Neural cell (in vitro differentiated cells): ENCODE results near the gene SMNDC1. TPM values are rescaled to one million over a fixed set of nuclear protein-coding genes. Genes with fewer than 3 reads are reported as not detected.

Experiments
- H2AFZ ChIP-seq: fragments of 200-600, 300-800 bp; sonication (generic), shearing (Covaris generic); 2 replicates; pipeline ENCODE4 v1.6.0; 2014; ENCODE audit warnings: low read depth, mild to moderate bottlenecking, antibody characterized with exemption, low read length, moderate library complexity
- H3F3A ChIP-seq: fragments of 200-600 bp; shearing (Covaris generic); 2 replicates; pipeline ENCODE4 v1.6.1; 2016; ENCODE audit warnings: mild to moderate bottlenecking, moderate library complexity, mixed read lengths, antibody characterized with exemption, low read length; ENCODE audit not compliant: insufficient read depth, poor library complexity, severe bottlenecking
- H3K27ac ChIP-seq: fragments of 200-600, 300-800 bp; sonication (generic), shearing (Covaris generic); 2 replicates; pipeline ENCODE4 v1.5.1; 2014; ENCODE audit warnings: mild to moderate bottlenecking, low read length, moderate library complexity
- H3K27me3 ChIP-seq: fragments of 300-800, 200-600 bp; sonication (generic), shearing (Covaris generic); 2 replicates; pipeline ENCODE4 v1.6.0; 2014; ENCODE audit warnings: mild to moderate bottlenecking, low read depth, low read length, moderate library complexity; ENCODE audit not compliant: insufficient read depth
- H3K36me3 ChIP-seq: fragments of 300-800, 200-600 bp; sonication (generic), shearing (Covaris generic); 2 replicates; pipeline ENCODE4 v1.5.1; 2014; ENCODE audit warnings: mild to moderate bottlenecking, antibody characterized with exemption, low read length, moderate library complexity; ENCODE audit not compliant: insufficient read depth
- H3K4me2 ChIP-seq: fragments of 300-800, 200-600 bp; sonication (generic), shearing (Covaris generic); 2 replicates; pipeline ENCODE4 v1.6.0; 2014; ENCODE audit warnings: mild to moderate bottlenecking, low read length
- H3K4me3 ChIP-seq: fragments of 300-800, 200-600 bp; sonication (generic), shearing (Covaris generic); 2 replicates; pipeline ENCODE4 v1.5.1; 2014; ENCODE audit warnings: mild to moderate bottlenecking, low read length, moderate library complexity
- H3K79me2 ChIP-seq: fragments of 200-600 bp; shearing (Covaris generic); replicated peaks from 2 replicates; pipeline ENCODE4 v1.6.0; 2014; ENCODE audit warnings: mild to moderate bottlenecking, low read length, moderate library complexity; ENCODE audit not compliant: insufficient read depth
- H3K9ac ChIP-seq: fragments of 300-800, 200-600 bp; sonication (generic), shearing (Covaris generic); 2 replicates; pipeline ENCODE4 v1.6.1; 2016; ENCODE audit warnings: mild to moderate bottlenecking, low read length, mixed read lengths
- H3K9me2 ChIP-seq: fragments of 200-600 bp; shearing (Covaris generic); 2 replicates; pipeline ENCODE4 v1.6.1; 2016; ENCODE audit warnings: mild to moderate bottlenecking, low read length, mixed read lengths; ENCODE audit not compliant: insufficient read depth
- H3K9me3 ChIP-seq: fragments of 200-600, 300-800 bp; sonication (generic), shearing (Covaris generic); 2 replicates; pipeline ENCODE4 v1.6.1; 2016; ENCODE audit warnings: mild to moderate bottlenecking, mixed run types, low read length, moderate library complexity, mixed read lengths
- H4K20me1 ChIP-seq: fragments of 200-600 bp; shearing (Covaris generic); 2 replicates; pipeline ENCODE4 v1.6.1; 2016; ENCODE audit warnings: mild to moderate bottlenecking, mixed run types; ENCODE audit not compliant: insufficient read depth
- CTCF ChIP-seq: fragments of 450-650 bp; IDR thresholded peaks from 2 replicates; pipeline ENCODE4 v1.5.1; 2014; ENCODE audit warnings: antibody characterized with exemption, mild to moderate bottlenecking, moderate library complexity; ENCODE audit not compliant: poor library complexity, severe bottlenecking
- EP300 ChIP-seq: fragments of 450-650 bp; conservative IDR thresholded peaks from 2 replicates; pipeline ENCODE4 v1.6.1; 2014; ENCODE audit warnings: antibody characterized with exemption, mild to moderate bottlenecking, moderate library complexity; ENCODE audit not compliant: poor library complexity, severe bottlenecking
- EZH2 ChIP-seq: fragments of 200-600, 300-800 bp; shearing (Covaris generic), sonication (generic); IDR thresholded peaks from 2 replicates; pipeline ENCODE4 v1.6.1; 2014; ENCODE audit warnings: antibody characterized with exemption, low read length, borderline replicate concordance, mild to moderate bottlenecking; ENCODE audit not compliant: insufficient read depth, poor library complexity, severe bottlenecking
- MXI1 ChIP-seq: fragments of 450-650 bp; conservative IDR thresholded peaks from 2 replicates; pipeline ENCODE4 v1.6.1; 2014; ENCODE audit warnings: antibody characterized with exemption, mild to moderate bottlenecking; ENCODE audit not compliant: poor library complexity, severe bottlenecking
- POLR2AphosphoS5 ChIP-seq: IDR thresholded peaks from 2 replicates; pipeline ENCODE4 v1.6.1; 2012
- RAD21 ChIP-seq: fragments of 450-650 bp; conservative IDR thresholded peaks from 2 replicates; pipeline ENCODE4 v1.6.1; 2014; ENCODE audit warnings: antibody characterized with exemption, mild to moderate bottlenecking, moderate library complexity
- SMC3 ChIP-seq: fragments of 450-650 bp; conservative IDR thresholded peaks from 2 replicates; pipeline ENCODE4 v1.6.1; 2014; ENCODE audit warnings: antibody characterized with exemption, mild to moderate bottlenecking, moderate library complexity; ENCODE audit not compliant: poor library complexity
- TAF1 ChIP-seq: IDR thresholded peaks from 2 replicates; pipeline ENCODE4 v1.6.1; 2012; ENCODE audit warnings: low read depth
- polyA plus RNA-seq: library from polyadenylated mRNA; depleted of rRNA; stranded (reverse); fragments of >200 nt; gene quantifications from 2 replicates; pipeline ENCODE4 v1.2.3, GENCODE V29; 2014
- TF ChIP-seq, protein P1 (sequence below): IDR thresholded peaks from 2 replicates; pipeline ENCODE4 v1.6.1; 2012; ENCODE audit warnings: borderline replicate concordance

Gene SMNDC1
- polyA plus RNA-seq, 1 donor from 2014 or later = 25.9 TPM

GRCh38 chr10:110335314-110336064, 30.8 kb upstream of the SMNDC1 start:
- Histone ChIP-seq H4K20me1 (no peaks in the 10 kb centered on the region), H3K27ac (no peak overlapping the region), H3K4me3 (no peak overlapping the region), H2AFZ (no peak overlapping the region), H3K79me2 (no peaks in the 10 kb centered on the region), H3F3A (no peaks in the 10 kb centered on the region), H3K36me3 (no peaks in the 10 kb centered on the region), H3K9me2 (no peaks in the 10 kb centered on the region), H3K9ac (no peak overlapping the region), H3K4me2 (no peak overlapping the region), H3K9me3 (no peaks in the 10 kb centered on the region), H3K27me3 (no peaks in the 10 kb centered on the region)
- TF ChIP-seq POLR2AphosphoS5 (no peak), CTCF (no peak), MXI1 (no peak), EP300 (no peak), SMC3 (no peak), TAF1 (no peak), EZH2 (no peak), RAD21 (no peak)
- TF ChIP-seq, protein P1, sequence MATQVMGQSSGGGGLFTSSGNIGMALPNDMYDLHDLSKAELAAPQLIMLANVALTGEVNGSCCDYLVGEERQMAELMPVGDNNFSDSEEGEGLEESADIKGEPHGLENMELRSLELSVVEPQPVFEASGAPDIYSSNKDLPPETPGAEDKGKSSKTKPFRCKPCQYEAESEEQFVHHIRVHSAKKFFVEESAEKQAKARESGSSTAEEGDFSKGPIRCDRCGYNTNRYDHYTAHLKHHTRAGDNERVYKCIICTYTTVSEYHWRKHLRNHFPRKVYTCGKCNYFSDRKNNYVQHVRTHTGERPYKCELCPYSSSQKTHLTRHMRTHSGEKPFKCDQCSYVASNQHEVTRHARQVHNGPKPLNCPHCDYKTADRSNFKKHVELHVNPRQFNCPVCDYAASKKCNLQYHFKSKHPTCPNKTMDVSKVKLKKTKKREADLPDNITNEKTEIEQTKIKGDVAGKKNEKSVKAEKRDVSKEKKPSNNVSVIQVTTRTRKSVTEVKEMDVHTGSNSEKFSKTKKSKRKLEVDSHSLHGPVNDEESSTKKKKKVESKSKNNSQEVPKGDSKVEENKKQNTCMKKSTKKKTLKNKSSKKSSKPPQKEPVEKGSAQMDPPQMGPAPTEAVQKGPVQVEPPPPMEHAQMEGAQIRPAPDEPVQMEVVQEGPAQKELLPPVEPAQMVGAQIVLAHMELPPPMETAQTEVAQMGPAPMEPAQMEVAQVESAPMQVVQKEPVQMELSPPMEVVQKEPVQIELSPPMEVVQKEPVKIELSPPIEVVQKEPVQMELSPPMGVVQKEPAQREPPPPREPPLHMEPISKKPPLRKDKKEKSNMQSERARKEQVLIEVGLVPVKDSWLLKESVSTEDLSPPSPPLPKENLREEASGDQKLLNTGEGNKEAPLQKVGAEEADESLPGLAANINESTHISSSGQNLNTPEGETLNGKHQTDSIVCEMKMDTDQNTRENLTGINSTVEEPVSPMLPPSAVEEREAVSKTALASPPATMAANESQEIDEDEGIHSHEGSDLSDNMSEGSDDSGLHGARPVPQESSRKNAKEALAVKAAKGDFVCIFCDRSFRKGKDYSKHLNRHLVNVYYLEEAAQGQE = no peak

DNA sequence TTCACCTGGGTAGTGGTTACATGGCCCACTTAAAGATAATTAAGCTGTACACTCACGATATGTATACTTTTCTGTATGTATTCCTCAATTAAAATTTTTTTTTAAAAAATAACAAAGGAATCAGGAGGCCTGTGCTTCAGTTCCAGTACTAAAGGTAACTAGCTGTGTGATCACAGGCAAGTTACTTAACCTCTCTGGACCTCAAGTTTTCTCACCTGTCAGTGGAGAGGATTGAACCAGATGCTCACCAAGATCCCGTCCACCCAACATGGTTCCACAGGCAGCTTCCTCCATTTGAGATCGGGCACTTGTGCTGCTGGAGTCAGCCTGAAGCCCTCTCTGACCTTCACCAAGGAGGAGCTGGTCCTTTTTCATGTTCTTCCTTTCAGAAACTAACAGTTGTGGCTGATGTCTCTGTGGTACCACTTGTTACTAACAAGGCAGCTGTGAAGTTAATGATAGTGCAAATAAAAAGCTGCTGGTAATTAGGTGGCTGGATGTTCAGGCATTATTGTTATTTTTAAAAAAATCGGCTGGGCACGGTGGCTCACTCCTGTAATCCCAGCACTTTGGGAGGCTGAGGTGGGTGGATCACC, 29.4 kb upstream of the SMNDC1 start:
- Histone ChIP-seq H3K4me2 (no peak overlapping the region), H3K9me2 (no peaks in the 10 kb centered on the region), H3K4me3 (no peak overlapping the region), H3K79me2 (no peaks in the 10 kb centered on the region), H3K36me3 (no peaks in the 10 kb centered on the region), H2AFZ (no peak overlapping the region), H3K27ac (no peak overlapping the region), H3K27me3 (no peaks in the 10 kb centered on the region), H3K9ac (no peak overlapping the region), H4K20me1 (no peaks in the 10 kb centered on the region), H3K9me3 (no peaks in the 10 kb centered on the region), H3F3A (no peaks in the 10 kb centered on the region)
- TF ChIP-seq EZH2 = no peak
- TF ChIP-seq POLR2AphosphoS5 = no peak
- no peak for TF ChIP-seq TAF1
- TF ChIP-seq MXI1 = no peak
- TF ChIP-seq EP300 = no peak
- no peak for TF ChIP-seq CTCF
- no peak for TF ChIP-seq RAD21
- TF ChIP-seq, protein P1 = no peak
- no peak for TF ChIP-seq SMC3
